Fibroblast of skin of left biceps (primary cell): Measurements from ENCODE around the gene NFYC.
"Not testable (repeated sequence)": the region's sequence is repeated elsewhere in the genome, so short reads cannot be mapped to it uniquely, and the experiment has no call there.

ENCODE experiments used
- DNase-seq, 2 experiments: peaks; one replicate each; pipeline ENCODE4 v3.0.0-alpha.2; 2013; ENCODE audit warnings: low read depth in 2 of 2

The NFYC gene

DNA sequence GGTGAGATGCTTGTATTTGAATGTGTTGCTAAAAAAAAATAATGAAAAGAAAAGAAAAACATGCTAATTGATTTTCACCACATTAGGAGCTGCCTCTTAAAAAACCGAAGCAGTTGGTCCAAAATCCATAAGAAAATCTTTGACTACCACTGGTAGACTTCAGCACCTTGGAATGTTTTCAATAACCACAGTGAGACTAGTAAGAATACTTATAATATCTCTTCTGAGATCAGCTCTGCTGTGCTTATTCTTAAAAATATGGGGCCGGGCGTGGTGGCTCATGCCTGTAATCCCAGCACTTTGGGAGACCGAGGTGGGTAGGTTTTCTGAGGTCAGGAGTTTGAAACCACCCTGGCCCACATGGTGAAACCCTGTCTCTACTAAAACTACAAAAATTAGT is 15.1 kb downstream of the NFYC start:
- DNase-seq = no peak

DNA sequence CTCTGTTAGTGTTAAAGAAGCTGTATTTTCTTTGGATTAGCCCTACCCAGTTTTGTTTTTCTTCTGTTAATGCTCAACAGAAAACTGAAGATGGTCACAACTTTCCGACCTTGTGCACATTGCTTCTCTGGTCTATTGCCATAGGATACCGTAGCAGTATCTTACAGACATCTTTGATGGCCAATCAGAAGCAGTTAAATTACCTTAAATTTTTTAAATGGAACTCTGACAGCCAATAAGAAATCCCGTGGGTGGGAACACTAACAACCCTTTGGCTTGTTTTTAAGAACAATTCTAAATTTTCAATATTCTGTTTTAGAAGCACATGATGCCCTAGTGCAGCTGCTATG is 17.2 kb downstream of the NFYC start:
- DNase-seq = peak; percentile 69 to 71

DNA sequence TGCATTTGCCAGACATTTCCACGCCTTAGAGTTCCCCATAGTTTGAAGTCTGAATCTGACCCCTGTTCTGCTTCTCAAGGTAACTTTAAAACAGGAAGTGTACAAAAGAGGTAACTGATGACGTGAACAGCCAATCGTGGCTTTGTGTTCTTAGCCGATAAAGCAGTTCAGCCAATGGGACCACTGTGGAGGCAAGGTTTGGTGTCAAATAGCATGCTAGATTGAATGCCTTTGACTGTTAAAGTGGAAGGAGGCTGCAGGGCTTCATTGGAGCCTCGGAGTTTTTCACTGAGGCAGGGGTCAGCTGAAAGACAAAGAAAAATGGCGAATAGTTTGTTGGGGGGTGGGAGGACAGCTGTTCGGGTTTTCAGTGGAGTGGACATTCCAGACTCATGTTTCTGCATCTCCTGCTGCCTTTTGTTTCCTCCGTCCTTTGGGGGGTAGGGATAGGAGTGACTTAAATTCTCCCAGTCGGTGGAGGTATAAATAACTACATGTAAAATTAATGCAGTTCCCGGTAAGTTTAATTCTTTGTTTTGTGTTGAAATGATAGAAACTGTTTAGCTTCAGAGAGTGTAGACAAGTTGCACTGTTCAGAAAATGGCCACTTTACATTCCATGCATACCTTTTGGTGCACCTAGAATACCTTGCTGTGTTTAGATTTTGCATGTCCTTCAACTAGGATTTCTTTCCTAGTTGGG is 17.7 kb downstream of the NFYC start:
- peak; percentile 89 for DNase-seq

DNA sequence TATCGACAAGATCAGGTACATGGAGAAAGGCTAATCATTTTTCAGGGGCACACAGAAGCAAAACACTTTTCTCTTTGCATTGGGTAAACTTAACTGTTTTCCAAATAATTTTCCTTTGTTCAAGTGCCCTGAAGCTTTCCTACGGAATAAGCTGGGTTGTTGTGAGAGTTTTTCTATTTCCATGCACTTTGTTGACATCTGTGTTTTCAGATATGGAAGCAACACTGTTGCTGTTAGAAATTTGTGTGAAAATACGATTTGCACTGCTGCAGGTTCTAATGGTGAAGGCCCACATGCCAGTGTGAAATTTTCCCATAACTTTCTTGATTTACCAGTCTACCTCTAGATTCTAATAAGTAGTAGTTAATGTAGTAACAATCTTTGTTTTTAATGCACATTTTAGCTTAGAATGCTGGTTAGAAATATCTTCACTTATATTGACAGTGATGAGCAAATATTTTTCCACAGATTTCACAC is 18.3 kb downstream of the NFYC start:
- DNase-seq = no peak

DNA sequence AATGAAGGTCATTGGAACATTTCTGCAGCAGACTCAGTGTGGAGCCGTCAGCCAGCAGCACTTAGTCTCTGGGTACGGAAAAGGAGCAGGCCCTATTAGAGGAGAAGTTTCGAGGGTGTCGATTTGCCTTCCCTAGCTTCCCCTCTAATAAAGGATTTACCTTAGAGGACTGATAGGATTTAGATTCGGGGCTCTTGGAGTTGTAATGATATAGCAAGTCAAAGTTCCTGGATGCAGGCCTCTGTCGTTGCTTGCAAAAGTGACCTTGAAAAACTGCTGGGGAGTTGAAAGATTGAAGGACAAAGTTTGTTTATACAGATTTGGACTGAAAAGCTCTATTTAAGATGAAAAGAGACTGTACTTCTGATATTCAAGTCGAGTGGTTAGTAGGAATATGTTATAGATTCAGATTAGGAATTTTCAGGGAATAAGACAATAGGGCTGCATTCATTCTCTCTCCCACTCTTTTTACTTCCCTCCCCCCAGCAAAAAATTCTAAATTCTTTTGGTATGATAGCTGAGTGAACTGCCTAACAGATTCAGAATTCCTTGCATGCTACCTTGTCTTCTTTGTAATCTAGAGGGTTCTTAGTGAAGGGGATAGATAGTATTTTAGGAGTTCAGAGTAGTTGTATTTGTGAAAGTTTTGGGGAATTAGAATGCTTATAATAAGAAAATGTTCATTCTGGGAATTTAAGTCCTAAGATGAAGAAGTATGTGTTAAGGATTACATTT is 19.2 kb downstream of the NFYC start:
- DNase-seq = no peak

DNA sequence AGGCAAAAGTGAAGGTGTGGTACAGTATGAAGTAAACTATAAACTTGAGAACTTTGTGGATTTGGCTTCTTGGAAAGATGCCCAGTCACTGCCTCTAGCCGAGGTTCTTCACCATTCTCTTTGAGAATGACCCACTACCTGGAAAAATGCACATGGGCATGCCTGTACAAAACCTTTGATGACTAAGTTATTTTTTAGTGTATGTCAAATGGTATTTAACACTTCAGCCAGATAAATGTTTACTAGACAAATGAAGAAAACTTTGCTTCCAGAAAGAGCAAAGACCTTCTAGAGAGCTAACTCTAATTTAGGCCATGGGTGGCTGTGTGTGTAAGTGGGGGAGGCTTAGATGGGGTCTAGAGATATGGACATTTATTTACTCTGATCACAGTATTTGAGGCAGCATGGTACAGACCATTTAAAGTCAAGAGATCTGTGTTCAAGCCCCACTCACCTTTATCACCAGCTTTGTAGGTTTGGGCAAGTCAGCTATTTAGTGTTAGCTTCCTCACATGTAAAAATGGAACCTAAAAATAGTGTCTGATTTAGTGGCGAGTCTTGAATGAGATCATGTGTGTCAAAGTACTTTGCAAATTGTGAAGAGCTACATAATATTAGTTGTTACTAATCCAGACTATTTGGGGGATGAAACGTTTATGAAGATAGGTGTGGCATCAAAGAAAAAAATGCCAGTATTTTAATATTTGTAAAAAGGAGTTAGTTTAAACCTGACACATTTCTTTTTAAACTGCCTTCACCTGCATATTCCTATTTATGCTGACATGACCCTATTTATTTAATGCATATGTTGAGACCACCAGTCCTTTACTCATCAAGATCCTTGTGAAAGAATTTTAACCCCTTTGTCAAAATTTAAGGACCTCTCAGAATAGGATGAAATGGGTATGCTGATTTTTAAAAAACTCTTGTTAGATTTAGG is 20.2 kb downstream of the NFYC start:
- DNase-seq = no peak

DNA sequence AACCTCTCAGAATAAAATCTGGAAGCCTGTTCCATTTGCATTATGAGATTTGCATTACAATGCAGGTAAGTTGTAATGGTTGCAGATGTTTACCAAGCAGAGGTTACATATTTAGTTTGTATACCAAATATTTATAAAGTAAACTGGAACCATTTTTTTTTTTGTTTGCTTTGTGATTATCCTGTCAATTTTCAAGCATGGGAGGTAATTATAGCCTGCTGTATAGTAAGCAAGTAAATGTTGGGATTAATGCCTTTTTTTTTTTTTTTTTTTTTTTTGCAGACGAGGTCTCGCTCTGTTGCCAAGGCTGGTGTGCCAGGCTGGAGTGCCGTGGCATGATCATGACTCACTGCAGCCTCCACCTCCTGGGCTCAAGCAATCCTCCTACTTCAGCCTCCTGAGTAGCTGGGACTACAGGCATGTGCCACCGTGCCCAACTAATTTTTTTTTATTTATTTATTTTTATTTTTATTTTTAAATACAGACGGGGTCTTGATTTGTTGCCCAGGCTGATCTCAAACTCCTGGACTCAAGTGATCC is 21.0 kb downstream of the NFYC start:
- DNase-seq = no peak

DNA sequence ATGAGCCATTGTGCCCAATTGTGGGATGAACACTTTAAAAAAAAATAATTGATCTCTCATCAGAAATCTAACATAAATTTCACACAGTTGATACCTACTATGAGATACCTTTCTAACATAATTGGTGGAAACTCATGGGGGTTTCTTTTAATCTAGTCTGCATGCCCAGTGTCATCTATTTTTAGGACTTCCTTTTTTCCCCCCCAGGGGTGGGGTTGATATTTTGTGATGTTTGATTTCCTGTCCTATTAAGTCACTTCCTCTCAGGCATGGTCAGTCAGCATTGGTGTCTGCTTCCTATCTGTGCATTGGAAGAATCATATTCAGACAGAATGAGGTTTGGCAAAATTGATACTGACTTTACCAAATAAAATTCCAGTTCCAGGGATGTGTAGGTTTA is 21.5 kb downstream of the NFYC start:
- no peak for DNase-seq

DNA sequence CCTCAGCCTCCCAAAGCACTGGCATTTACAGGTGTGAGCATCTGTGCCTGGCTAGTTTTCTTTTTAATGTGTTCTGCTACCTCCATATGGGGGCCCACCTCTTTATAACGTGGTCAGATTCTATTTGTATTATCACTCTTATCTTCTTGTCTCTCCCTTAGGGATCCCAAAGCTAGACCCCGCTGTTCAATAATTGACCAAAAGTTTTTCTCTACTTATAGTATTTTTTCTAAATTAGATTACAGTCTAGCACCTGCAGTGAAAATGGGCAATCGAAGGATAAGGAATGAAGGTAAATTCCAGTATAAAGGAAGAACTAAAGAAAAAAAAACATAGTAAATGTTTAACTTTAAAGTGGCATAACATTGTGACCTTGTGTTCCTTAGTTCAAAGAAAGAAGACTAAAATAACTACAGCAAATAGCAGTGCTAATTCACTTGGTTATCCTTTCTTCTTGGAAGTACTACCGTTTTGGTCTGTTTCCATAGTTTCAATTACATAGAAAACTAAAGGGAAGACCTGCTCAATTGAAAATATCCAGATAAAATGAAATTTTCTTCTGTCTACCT is 24.1 kb downstream of the NFYC start:
- DNase-seq = no peak

DNA sequence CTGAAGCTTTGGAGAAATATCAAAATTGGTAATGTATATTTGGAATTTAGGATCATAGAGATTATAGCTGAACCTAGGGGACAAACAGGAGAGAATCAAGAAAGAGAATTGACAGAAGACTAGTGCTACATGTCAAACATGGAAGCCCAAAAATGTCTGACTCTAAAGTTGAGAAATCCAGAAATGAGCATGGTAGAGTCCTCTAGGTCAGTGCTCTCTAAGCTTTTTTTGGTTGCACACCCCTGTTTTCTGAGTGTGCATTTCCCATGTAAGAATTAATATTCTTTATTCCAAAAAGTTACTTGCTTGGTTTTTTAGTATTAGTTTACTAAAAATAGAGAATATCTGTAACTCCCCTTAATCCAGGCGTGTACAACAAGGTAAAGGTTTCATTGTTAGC is 25.6 kb downstream of the NFYC start:
- no peak for DNase-seq

DNA sequence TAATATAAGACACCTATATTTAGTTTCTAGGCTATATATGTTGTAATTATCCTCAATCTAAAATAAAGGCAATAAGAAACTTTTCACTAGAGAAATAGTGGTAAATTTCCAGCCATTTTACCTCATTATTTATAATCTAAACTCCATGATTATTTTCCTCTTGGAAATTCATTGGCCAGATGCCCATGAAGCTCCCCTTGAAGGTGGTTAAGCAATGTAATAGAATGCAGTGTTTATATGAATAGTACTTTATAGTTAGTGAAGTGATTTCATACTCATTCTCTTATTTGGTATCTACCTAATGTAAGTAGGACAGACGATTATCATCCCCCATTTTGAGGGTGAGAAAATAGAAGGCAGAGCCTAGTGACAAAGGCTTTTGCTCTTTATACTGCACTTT is 26.5 kb downstream of the NFYC start:
- DNase-seq = no peak

DNA sequence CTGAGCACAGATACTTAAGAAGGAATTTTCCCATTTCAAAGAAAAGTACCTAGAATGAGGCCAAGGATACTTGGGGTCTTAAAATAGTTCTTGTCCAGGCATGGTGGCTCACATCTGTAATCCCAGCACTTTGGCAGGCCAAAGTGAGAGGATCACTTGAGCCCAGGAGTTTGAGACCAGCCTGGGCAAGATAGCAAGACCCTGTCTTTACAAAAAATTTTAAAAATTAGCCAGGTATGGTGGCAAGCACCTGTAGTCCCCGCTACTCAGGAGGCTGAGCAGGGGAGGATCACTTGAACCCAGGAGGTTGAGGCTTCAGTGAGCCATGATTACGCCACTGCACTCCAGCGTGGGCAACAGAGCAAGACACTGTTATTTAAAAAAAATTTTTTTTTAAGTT is 29.0 kb downstream of the NFYC start:
- no peak for DNase-seq

DNA sequence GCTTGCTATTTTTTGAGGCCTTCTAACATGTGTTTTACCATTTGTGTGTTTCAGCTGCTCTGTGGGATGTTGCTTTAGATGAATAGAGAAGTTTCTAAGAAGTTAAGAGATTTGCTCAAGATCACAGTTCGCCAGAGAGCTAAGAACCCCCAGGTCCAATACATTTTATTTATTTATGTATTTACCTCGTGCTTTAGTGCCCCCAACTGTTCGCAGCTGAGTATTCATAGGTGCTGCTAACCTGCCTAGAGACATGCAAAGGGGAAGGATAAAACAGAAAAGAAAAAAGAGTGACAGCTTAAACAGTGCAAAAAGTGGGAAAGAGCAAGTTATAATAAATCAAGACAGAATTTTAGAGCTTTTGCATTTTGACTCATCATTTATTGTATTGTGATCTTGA is 31.1 kb downstream of the NFYC start:
- no peak for DNase-seq

DNA sequence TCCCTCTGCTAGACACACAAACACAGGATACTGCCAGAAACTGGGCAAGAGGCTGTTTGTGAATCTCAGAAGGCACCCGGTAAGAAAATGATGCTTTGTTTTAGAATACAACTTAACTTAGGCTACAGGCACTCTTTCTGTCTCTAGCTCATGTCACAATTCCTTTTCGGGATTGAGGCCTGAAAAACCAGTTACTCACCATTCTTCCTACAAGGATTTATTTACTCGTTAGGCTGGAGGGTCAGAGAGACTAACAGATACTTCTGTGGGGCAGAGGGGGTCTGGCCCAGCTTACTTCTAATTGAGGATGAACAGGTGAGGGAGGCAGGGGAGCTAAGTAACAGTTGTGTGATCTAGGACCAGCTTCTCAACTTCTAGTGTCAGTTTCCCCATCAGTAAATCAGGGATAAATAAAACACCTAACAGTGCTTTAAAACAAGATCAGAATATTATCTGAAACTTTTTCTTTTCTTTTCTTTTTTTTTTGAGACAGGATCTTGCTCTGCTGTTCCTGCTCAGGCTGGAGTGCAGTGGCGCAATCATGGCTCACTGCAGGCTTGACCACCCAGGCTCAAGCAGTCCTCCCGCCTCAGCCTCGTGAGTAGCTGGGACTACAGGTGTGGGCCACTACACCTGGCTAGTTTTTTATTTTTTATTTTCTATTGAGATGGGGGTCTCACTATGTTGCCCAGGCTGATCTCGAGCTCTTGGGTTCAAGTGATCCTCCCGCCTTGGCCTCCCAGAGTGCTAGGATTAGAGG is 31.9 kb downstream of the NFYC start:
- DNase-seq = no peak

DNA sequence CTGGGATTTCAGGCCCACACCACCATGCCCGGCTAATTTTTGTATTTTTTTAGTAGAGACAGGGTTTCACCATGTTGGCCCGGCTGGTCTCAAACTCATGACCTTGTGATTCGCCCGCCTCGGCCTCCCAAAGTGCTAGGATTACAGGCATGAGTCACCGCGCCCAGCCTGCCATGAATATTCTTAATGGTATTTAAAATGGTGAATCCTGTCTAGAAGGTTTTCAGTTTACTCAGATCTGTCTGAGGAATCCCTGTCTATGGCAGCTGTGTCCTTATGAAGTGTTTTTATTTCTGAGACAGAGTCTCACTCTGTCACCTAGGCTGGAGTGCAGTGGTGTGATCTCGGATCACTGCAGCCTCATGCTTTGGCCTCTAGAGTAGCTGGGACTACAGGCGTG is 36.2 kb downstream of the NFYC start:
- not testable (repeated sequence) for DNase-seq

DNA sequence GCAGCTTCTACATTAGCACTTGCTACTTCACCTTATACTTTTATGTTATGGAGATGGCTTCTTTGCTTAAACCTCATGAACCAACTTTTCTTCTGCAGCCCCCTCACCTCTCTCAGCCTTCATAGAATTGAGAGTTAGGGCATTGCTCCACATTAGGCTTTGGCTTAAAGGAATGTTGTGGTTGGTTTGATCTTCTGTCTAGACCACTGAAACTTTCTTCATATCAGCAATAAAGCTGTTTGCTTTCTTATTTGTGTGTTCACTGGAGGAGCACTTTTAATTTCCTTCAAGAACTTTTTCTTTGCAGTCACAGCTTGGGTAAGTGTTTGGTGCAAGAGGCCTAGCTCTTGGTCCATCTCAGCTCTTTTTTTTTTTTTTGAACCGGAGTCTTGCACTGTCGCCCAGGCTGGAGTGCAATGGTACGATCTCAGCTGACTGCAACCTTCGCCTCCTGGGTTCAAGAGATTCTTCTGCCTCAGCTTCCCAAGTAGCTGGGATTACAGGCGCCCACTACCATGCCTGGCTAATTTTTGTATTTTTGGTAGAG is 37.9 kb downstream of the NFYC start:
- not testable (repeated sequence) for DNase-seq

DNA sequence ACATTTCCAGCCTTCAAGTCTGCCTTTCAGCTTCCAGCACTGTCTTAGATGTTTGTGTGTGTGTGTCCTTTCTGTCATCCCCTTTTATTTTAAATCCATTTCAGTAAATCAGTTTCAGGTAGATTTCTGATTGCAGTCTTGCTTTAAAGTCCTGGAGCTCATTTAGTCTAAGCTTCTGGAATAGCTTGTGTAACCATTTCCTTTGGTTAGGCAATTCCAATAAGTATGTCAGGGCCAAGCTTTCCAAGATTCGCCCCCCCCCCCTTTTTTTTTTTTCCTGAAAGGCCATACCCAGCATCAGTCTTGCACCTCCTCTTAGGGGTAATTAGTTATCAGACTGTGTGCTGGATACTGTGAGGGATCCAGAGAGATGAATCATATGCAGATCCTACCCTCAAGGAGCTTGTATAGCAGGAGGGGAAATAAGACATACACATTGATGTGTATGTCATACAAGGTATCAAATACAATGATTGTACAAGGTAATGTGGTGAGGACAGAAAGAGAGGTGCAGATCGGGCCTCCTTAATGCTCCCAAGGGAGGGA is 41.3 kb downstream of the NFYC start:
- no peak for DNase-seq

DNA sequence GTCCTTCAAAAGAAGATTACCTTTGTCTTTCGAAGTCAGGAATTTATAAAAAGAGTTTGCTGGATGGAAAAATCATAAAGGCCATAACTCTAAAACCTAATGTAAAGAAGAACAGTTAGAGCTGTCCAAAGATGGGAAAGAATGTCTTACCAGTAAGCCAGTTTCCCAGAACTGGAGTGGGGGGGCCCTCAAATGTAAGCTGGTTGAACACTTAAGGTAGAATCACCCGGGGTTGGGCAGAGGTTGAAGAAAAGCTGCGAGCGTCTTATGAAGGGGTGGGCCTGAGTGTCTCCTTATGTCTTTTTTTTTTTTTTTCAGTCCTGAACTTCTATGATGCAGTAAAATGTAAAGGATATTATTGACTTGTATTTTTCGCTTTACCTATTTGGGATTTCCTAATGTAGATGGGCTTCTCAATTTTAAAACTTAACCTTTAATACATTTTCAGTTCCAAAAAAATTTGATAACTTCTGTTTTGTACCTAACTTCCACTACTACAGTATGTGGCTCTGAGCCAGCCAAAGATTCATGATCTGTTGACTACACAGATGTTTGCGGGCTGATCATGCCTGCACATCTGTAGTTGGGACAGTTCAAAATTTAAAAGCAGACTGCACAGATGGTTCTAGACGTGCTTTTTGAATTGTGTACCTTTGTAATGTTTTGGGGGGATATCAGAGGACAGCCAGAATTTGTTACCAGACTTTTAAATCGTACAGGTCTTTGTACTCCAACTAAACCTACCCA is 43.6 kb downstream of the NFYC start:
- DNase-seq = no peak

DNA sequence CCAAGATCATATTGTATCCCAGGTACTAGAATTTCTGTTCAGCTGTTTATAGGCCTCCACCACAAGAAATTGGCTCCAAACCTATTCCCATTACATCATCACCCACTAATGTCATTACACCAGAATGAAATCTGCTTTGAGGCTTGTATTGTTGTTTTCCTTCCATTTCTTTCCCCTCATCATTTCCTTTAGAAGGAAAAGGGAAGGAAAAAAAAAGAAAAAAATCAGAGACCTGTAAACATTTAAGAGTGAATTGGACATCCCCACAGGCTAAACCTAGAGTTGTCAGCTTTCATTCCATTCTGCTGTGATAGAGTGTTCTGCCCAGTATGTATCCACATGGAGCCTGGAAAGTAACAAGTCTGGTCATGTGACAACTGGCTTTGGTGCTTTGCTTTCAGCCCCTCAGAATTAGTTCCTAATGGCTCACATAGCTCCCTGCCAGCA is 44.6 kb downstream of the NFYC start:
- DNase-seq = peak in 1 of 2 experiments; percentile 31

DNA sequence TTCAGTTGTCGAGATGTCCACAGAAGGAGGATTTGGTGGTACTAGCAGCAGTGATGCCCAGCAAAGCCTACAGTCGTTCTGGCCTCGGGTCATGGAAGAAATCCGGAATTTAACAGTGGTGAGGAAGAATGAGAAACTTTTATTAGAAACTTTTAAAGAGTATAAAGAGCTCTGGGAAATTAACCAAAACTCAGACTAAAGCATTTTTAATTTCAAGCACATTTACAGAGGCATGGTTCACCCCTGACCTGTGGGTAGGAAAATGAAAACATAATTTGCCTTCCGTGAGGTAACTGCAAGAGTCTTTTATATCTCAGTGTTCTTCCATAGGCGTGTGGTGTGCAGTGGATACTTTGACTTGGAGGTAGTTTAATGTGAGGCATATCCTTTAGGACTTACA is 47.3 kb downstream of the NFYC start:
- DNase-seq = no peak
